Bronchial epithelial cell (primary cell): ENCODE measurements around the gene CDK14. TPM values are rescaled to one million over a fixed set of nuclear protein-coding genes. Genes with fewer than 3 reads are reported as not detected.

Experiments
- DNase-seq: peaks from one replicate; pipeline ENCODE4 v3.0.0-alpha.2; 2010; ENCODE audit warnings: low read depth
- FAIRE-seq: peaks from 2 replicates; lab custom pipeline; 2011; peaks lifted over from hg19 to GRCh38; lab: Jason Lieb, UNC
- H3K27me3 ChIP-seq: 2 replicates; pipeline ENCODE4 v1.5.1; 2011; ENCODE audit warnings: low read length; ENCODE audit not compliant: control insufficient read depth, insufficient read depth
- H3K36me3 ChIP-seq: 2 replicates; pipeline ENCODE4 v1.5.1; 2011; ENCODE audit warnings: low read length; ENCODE audit not compliant: control insufficient read depth, insufficient read depth
- H3K4me3 ChIP-seq: 2 replicates; pipeline ENCODE4 v1.5.1; 2011; ENCODE audit warnings: mild to moderate bottlenecking, low read depth, low read length, control low read depth
- CTCF ChIP-seq: IDR thresholded peaks from 2 replicates; pipeline ENCODE4 v1.5.1; 2011; ENCODE audit warnings: mild to moderate bottlenecking, moderate library complexity, low read length, control low read depth, inconsistent platforms; ENCODE audit not compliant: insufficient read depth, severe bottlenecking
- total RNA-seq: library from RNA; depleted of rRNA; stranded (reverse); fragments of >200 nt; gene quantifications from 2 replicates; pipeline ENCODE4 v1.2.1, GENCODE V29; 2014

The CDK14 gene
- total RNA-seq, 1 donor from 2014 or later = 8.7 TPM

- FAIRE-seq (no peak), DNase-seq (no peak)
- Histone ChIP-seq H3K36me3 (no peaks in the 10 kb centered on the region), H3K27me3 (no peaks in the 10 kb centered on the region), H3K4me3 (no peak overlapping the region)
- no peak for TF ChIP-seq CTCF
These were observed 539.2 kb downstream of the CDK14 start for GRCh38 chr7:91135300-91135699.

- Histone ChIP-seq H3K36me3 (no peaks in the 10 kb centered on the region), H3K4me3 (no peak overlapping the region), H3K27me3 (no peaks in the 10 kb centered on the region)
- DNase-seq (peak; percentile 12), FAIRE-seq (no peak)
- TF ChIP-seq CTCF = no peak
These were observed 539.7 kb downstream of the CDK14 start for GRCh38 chr7:91135703-91136430.

- TF ChIP-seq CTCF = no peak
- no peak overlapping the region for H3K4me3 ChIP-seq
- no peak for FAIRE-seq
- H3K36me3 ChIP-seq = no peaks in the 10 kb centered on the region
- no peaks in the 10 kb centered on the region for H3K27me3 ChIP-seq
- no peak for DNase-seq
These were observed 541.1 kb downstream of the CDK14 start for GRCh38 chr7:91137153-91137787.

- no peak for TF ChIP-seq CTCF
- no peak for FAIRE-seq
These were observed 541.8 kb downstream of the CDK14 start for GRCh38 chr7:91137788-91138368.

GRCh38 chr7:91140286-91140685, 544.2 kb downstream of the CDK14 start:
- Histone ChIP-seq H3K36me3 (no peaks in the 10 kb centered on the region), H3K4me3 (no peak overlapping the region), H3K27me3 (no peaks in the 10 kb centered on the region)
- no peak for DNase-seq
- no peak for FAIRE-seq
- no peak for TF ChIP-seq CTCF

More at GRCh38 chr7:91137788-91138368, 541.8 kb downstream of the CDK14 start:
- no peaks in the 10 kb centered on the region for H3K27me3 ChIP-seq
- H3K36me3 ChIP-seq = no peaks in the 10 kb centered on the region
- DNase-seq = no peak
- no peak overlapping the region for H3K4me3 ChIP-seq
